Lower leg skin (tissue), 4 donors: ENCODE data around the gene NRXN3. TPM values are rescaled to one million over a fixed set of nuclear protein-coding genes. Genes with fewer than 3 reads are reported as not detected.

Source experiments
- DNase-seq, 2 donors: peaks; one replicate each; pipeline ENCODE4 v3.0.0-alpha.2; 2019; ENCODE audit warnings: low spot score in 2 of 2
- H3K4me3 ChIP-seq: fragments of 200-600 bp; sonication (generic); 2 replicates; pipeline ENCODE4 v1.5.1; 2017; ENCODE audit warnings: mild to moderate bottlenecking, low read depth; ENCODE audit not compliant: poor library complexity, severe bottlenecking
- POLR2A ChIP-seq, 2 donors: fragments of 450-650 bp; IDR thresholded peaks; one replicate each; pipeline ENCODE4 v1.6.1; 2016 to 2017; ENCODE audit warnings: antibody characterized with exemption in 2 of 2, mild to moderate bottlenecking in 1 of 2, moderate library complexity in 1 of 2
- WGBS, 2 donors: methylation state at CpG; one replicate each; pipeline ENCODE4 v1.1.5; 2018; 5-methylcytosine and 5-hydroxymethylcytosine counted together
- intact Hi-C: fragments of 100-400 bp; cut with DNase I; formaldehyde crosslinking; loops from one replicate; pipeline ENCODE4 v1.15.0; 2023; ENCODE audit warnings: low total_unique reads
- total RNA-seq, 4 donors: library from RNA; depleted of rRNA; stranded (reverse); fragments of >200 nt; gene quantifications; one replicate each; pipeline ENCODE4 v1.1.0, GENCODE V29; 2016
- TF ChIP-seq, protein P1 (sequence below), 3 donors: fragments of 450-650 bp; IDR thresholded peaks; one replicate each; pipeline ENCODE4 v1.5.1; 2016; ENCODE audit warnings: antibody characterized with exemption in 3 of 3, mild to moderate bottlenecking in 3 of 3, moderate library complexity in 2 of 3

The NRXN3 gene
- total RNA-seq, 4 donors from 2014 or later = 0.61 to 2.4 (median 1.7) TPM

GRCh38 chr14:79256380-79256779 is 1086.2 kb downstream of the NRXN3 start:
- intact Hi-C loops = no loop called here
- no peak for DNase-seq
- H3K4me3 ChIP-seq = no peak overlapping the region
- WGBS, 2 donors = 68 to 75% methylated on average over 2 of the region's 2 CpGs
- TF ChIP-seq, protein P1, sequence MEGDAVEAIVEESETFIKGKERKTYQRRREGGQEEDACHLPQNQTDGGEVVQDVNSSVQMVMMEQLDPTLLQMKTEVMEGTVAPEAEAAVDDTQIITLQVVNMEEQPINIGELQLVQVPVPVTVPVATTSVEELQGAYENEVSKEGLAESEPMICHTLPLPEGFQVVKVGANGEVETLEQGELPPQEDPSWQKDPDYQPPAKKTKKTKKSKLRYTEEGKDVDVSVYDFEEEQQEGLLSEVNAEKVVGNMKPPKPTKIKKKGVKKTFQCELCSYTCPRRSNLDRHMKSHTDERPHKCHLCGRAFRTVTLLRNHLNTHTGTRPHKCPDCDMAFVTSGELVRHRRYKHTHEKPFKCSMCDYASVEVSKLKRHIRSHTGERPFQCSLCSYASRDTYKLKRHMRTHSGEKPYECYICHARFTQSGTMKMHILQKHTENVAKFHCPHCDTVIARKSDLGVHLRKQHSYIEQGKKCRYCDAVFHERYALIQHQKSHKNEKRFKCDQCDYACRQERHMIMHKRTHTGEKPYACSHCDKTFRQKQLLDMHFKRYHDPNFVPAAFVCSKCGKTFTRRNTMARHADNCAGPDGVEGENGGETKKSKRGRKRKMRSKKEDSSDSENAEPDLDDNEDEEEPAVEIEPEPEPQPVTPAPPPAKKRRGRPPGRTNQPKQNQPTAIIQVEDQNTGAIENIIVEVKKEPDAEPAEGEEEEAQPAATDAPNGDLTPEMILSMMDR (IDR thresholded peaks at IDR 0.05) = no peak
- no peak for TF ChIP-seq POLR2A (IDR thresholded peaks at IDR 0.05)

- intact Hi-C loops = no loop called here
- 92 to 98% methylated on average over 3 of the region's 3 CpGs for WGBS, 2 donors
- no peak for DNase-seq
- no peak overlapping the region for H3K4me3 ChIP-seq
- TF ChIP-seq, protein P1 (IDR thresholded peaks at IDR 0.05) = no peak
- TF ChIP-seq POLR2A (IDR thresholded peaks at IDR 0.05) = no peak
These were observed 1090.2 kb downstream of the NRXN3 start for GRCh38 chr14:79260406-79260805.

DNA sequence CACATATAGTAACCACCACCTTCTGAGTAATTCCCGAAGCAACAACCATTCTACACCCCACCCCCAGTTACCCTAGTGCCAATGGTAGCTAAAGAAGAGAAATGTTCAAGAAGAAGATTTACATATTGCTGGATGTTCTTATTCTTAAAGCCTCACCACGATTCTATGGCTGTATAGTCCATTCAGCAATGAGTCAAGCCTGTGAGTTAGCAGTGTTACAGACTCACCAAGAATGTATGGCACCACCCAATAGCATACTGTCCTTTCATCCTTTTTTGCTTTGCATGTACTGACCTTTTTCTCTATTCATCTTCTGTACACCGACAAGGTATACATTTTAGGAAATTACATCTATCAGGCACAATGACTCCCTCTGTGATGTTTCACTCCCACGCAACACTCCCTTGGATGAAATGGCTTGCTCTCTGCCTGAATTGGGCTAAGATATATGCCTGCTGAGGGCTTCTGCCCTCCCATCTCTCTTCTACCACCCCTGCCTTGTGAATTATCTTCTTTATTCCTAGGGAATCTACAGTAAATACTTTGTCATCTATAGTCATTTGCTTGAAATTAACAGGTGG is 1095.3 kb downstream of the NRXN3 start:
- TF ChIP-seq POLR2A (IDR thresholded peaks at IDR 0.05) = no peak
- TF ChIP-seq, protein P1 (IDR thresholded peaks at IDR 0.05) = no peak
- intact Hi-C loops = no loop called here
- WGBS, 2 donors = 75 to 79% methylated on average over 4 of the region's 4 CpGs

GRCh38 chr14:79270361-79270760 is 1100.2 kb downstream of the NRXN3 start:
- TF ChIP-seq POLR2A (IDR thresholded peaks at IDR 0.05) = no peak
- TF ChIP-seq, protein P1 (IDR thresholded peaks at IDR 0.05) = no peak
- no peak for DNase-seq
- WGBS, 2 donors = 87% methylated on average over 3 of the region's 3 CpGs
- no peak overlapping the region for H3K4me3 ChIP-seq
- intact Hi-C loops = no loop called here

More for the DNA sequence above, 1095.3 kb downstream of the NRXN3 start:
- DNase-seq = no peak
- H3K4me3 ChIP-seq = no peak overlapping the region

- TF ChIP-seq, protein P1 (IDR thresholded peaks at IDR 0.05) = no peak
- no peak for TF ChIP-seq POLR2A (IDR thresholded peaks at IDR 0.05)
- DNase-seq = no peak
- intact Hi-C loops = no loop called here
- no peak overlapping the region for H3K4me3 ChIP-seq
These were observed 1100.9 kb downstream of the NRXN3 start for GRCh38 chr14:79271122-79271521.
